HEK293 (cell line): ENCODE results near the gene ALOX15B.

Source experiments
- GFI1B ChIP-seq: fragments of 450-650 bp; formaldehyde crosslinking; IDR thresholded peaks from 2 replicates; pipeline ENCODE4 v1.5.1; 2016; ENCODE audit warnings: missing biosample characterization, missing genetic modification characterization
- REST ChIP-seq: fragments of 450-650 bp; formaldehyde crosslinking; IDR thresholded peaks from 2 replicates; pipeline ENCODE4 v1.5.1; 2016; ENCODE audit warnings: missing biosample characterization, missing genetic modification characterization
- SP3 ChIP-seq: fragments of 450-650 bp; formaldehyde crosslinking; IDR thresholded peaks from 2 replicates; pipeline ENCODE4 v1.5.1; 2016; ENCODE audit warnings: missing biosample characterization, missing genetic modification characterization
- TSHZ1 ChIP-seq: fragments of 450-650 bp; formaldehyde crosslinking; IDR thresholded peaks from 2 replicates; pipeline ENCODE4 v1.5.1; 2016; ENCODE audit warnings: missing biosample characterization, missing genetic modification characterization, borderline replicate concordance
- ZBTB11 ChIP-seq: fragments of 450-650 bp; formaldehyde crosslinking; conservative IDR thresholded peaks from 2 replicates; pipeline ENCODE4 v1.5.1; 2016; ENCODE audit warnings: low read depth, missing biosample characterization, missing genetic modification characterization
- ZBTB8A ChIP-seq: fragments of 450-650 bp; formaldehyde crosslinking; IDR thresholded peaks from 2 replicates; pipeline ENCODE4 v1.5.1; 2016; ENCODE audit warnings: missing biosample characterization, missing genetic modification characterization
- ZNF202 ChIP-seq: fragments of 450-650 bp; formaldehyde crosslinking; IDR thresholded peaks from 2 replicates; pipeline ENCODE4 v1.5.1; 2016; ENCODE audit warnings: missing biosample characterization, missing genetic modification characterization, borderline replicate concordance
- ZNF354C ChIP-seq: fragments of 450-650 bp; formaldehyde crosslinking; IDR thresholded peaks from 2 replicates; pipeline ENCODE4 v1.5.1; 2016; ENCODE audit warnings: missing biosample characterization, missing genetic modification characterization, low read depth, borderline replicate concordance
- ZNF433 ChIP-seq: fragments of 450-650 bp; formaldehyde crosslinking; IDR thresholded peaks from 2 replicates; pipeline ENCODE4 v1.5.1; 2016; ENCODE audit warnings: missing biosample characterization, missing genetic modification characterization, low read depth
- ZNF501 ChIP-seq: fragments of 450-650 bp; formaldehyde crosslinking; IDR thresholded peaks from 2 replicates; pipeline ENCODE4 v1.5.1; 2016; ENCODE audit warnings: missing biosample characterization, missing genetic modification characterization
- ZNF514 ChIP-seq: fragments of 450-650 bp; formaldehyde crosslinking; IDR thresholded peaks from 2 replicates; pipeline ENCODE4 v1.5.1; 2016; ENCODE audit warnings: missing biosample characterization, missing genetic modification characterization
- ZNF518A ChIP-seq: fragments of 450-650 bp; formaldehyde crosslinking; conservative IDR thresholded peaks from 2 replicates; pipeline ENCODE4 v1.5.1; 2016; ENCODE audit warnings: low read depth, missing biosample characterization, missing genetic modification characterization
- ZNF558 ChIP-seq: fragments of 450-650 bp; formaldehyde crosslinking; IDR thresholded peaks from 2 replicates; pipeline ENCODE4 v1.5.1; 2016; ENCODE audit warnings: missing biosample characterization, missing genetic modification characterization
- ZNF560 ChIP-seq: fragments of 450-650 bp; formaldehyde crosslinking; IDR thresholded peaks from 2 replicates; pipeline ENCODE4 v1.5.1; 2017; ENCODE audit warnings: missing biosample characterization, missing genetic modification characterization, borderline replicate concordance
- ZNF654 ChIP-seq: fragments of 450-650 bp; formaldehyde crosslinking; IDR thresholded peaks from 2 replicates; pipeline ENCODE4 v1.5.1; 2016; ENCODE audit warnings: low read depth, missing biosample characterization, missing genetic modification characterization

Gene ALOX15B

GRCh38 chr17:8077939-8078338 is 39.1 kb downstream of the ALOX15B start (continued):
- TF ChIP-seq ZNF518A (tag by site-specific recombination) (peak; percentile 97), ZNF560 (peak; percentile 89), ZBTB8A (tag by site-specific recombination) (peak; percentile 90), ZNF514 (tag by site-specific recombination) (0 out of 2 replicates have a peak, but pooled peaks have one; percentile 67), ZNF558 (peak; percentile 88; the same call in 1 of the 2 replicates), ZNF654 (tag by site-specific recombination) (peak; percentile 58), ZNF433 (tag by site-specific recombination) (peak; percentile 96), ZBTB11 (peak; percentile 89), REST (tag by site-specific recombination) (peak; percentile 86), ZNF501 (peak; percentile 63; the same call in 1 of the 2 replicates), ZNF202 (tag by site-specific recombination) (peak; percentile 90; the same call in 1 of the 2 replicates), ZNF354C (0 out of 2 replicates have a peak, but pooled peaks have one; percentile 80), SP3 (tag by site-specific recombination) (peak; percentile 30; the same call in 1 of the 2 replicates), TSHZ1 (tag by site-specific recombination) (peak; percentile 7; the same call in 1 of the 2 replicates), GFI1B (tag by site-specific recombination) (peak; percentile 29; the same call in 1 of the 2 replicates)
